Endothelial cell (in vitro differentiated cells): ENCODE data around the gene EID1. TPM values are rescaled to one million over a fixed set of nuclear protein-coding genes. Genes with fewer than 3 reads are reported as not detected.

Experiments used
- DNase-seq: peaks from one replicate; pipeline ENCODE4 v3.0.0; 2021; ENCODE audit warnings: low spot score
- H3K27ac Mint-ChIP-seq: one replicate; pipeline ENCODE4 v1.8.0; 2021; ENCODE audit warnings: mixed read lengths, inconsistent platforms; ENCODE audit not compliant: unreplicated experiment
- H3K27me3 Mint-ChIP-seq: one replicate; pipeline ENCODE4 v1.8.0; 2021; ENCODE audit warnings: mild to moderate bottlenecking, moderate library complexity, mixed read lengths, inconsistent platforms; ENCODE audit not compliant: unreplicated experiment
- H3K36me3 Mint-ChIP-seq: one replicate; pipeline ENCODE4 v1.8.0; 2021; ENCODE audit warnings: mild to moderate bottlenecking, low read depth, mixed read lengths, inconsistent platforms; ENCODE audit not compliant: unreplicated experiment
- H3K4me1 Mint-ChIP-seq: one replicate; pipeline ENCODE4 v1.8.0; 2021; ENCODE audit warnings: mild to moderate bottlenecking, mixed read lengths, inconsistent platforms; ENCODE audit not compliant: unreplicated experiment
- H3K4me3 Mint-ChIP-seq: one replicate; pipeline ENCODE4 v1.8.0; 2021; ENCODE audit warnings: mild to moderate bottlenecking, mixed read lengths, inconsistent platforms; ENCODE audit not compliant: unreplicated experiment
- H3K9me3 Mint-ChIP-seq: one replicate; pipeline ENCODE4 v1.8.0; 2021; ENCODE audit warnings: mixed read lengths, inconsistent platforms; ENCODE audit not compliant: unreplicated experiment
- total RNA-seq: library from RNA; stranded (reverse); fragmentation: NEBNext Ultra II Directional; extraction: Animal tissue kit (Norgen Biotek cat#: 25700); gene quantifications from one replicate; pipeline ENCODE4 v1.2.1, GENCODE V29; 2021; ENCODE audit not compliant: unreplicated experiment
- TF ChIP-seq, protein P1 (sequence below): fragments of 200-600 bp; sonication (generic); IDR thresholded peaks from one replicate; pipeline ENCODE4 v1.5.0; 2021; ENCODE audit warnings: antibody characterized with exemption; ENCODE audit not compliant: unreplicated experiment

The EID1 gene
- total RNA-seq, 1 donor from 2014 or later = 126 TPM

DNA sequence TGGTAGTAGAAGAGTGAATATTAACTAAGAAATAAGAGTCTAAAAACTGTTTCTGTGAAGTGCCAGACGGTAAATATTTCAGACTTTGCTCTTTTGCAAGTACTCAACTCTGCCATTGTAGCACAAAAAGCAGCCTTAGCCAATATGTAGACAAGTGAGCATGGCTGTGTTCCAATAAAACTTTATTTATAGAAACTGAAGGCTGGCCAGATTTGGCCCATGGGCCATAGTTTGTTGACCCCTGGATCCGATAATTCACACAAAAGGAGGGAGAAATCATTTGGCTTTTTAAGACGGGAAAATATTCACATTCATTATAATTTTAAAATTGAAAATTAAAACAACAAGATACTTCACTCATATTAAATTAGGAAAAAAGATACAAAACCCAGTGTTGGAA lies 15.4 kb downstream of the EID1 start:
- no peak for DNase-seq
- H3K36me3 Mint-ChIP-seq = no peaks in the 10 kb centered on the region
- TF ChIP-seq, protein P1, sequence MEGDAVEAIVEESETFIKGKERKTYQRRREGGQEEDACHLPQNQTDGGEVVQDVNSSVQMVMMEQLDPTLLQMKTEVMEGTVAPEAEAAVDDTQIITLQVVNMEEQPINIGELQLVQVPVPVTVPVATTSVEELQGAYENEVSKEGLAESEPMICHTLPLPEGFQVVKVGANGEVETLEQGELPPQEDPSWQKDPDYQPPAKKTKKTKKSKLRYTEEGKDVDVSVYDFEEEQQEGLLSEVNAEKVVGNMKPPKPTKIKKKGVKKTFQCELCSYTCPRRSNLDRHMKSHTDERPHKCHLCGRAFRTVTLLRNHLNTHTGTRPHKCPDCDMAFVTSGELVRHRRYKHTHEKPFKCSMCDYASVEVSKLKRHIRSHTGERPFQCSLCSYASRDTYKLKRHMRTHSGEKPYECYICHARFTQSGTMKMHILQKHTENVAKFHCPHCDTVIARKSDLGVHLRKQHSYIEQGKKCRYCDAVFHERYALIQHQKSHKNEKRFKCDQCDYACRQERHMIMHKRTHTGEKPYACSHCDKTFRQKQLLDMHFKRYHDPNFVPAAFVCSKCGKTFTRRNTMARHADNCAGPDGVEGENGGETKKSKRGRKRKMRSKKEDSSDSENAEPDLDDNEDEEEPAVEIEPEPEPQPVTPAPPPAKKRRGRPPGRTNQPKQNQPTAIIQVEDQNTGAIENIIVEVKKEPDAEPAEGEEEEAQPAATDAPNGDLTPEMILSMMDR = no peak
- no peaks in the 10 kb centered on the region for H3K9me3 Mint-ChIP-seq
- no peak overlapping the region for H3K4me3 Mint-ChIP-seq
- peaks cover 13% of the 10 kb centered on the region for H3K4me1 Mint-ChIP-seq
- peaks cover 2% of the 10 kb centered on the region for H3K27me3 Mint-ChIP-seq
- H3K27ac Mint-ChIP-seq = no peak overlapping the region

DNA sequence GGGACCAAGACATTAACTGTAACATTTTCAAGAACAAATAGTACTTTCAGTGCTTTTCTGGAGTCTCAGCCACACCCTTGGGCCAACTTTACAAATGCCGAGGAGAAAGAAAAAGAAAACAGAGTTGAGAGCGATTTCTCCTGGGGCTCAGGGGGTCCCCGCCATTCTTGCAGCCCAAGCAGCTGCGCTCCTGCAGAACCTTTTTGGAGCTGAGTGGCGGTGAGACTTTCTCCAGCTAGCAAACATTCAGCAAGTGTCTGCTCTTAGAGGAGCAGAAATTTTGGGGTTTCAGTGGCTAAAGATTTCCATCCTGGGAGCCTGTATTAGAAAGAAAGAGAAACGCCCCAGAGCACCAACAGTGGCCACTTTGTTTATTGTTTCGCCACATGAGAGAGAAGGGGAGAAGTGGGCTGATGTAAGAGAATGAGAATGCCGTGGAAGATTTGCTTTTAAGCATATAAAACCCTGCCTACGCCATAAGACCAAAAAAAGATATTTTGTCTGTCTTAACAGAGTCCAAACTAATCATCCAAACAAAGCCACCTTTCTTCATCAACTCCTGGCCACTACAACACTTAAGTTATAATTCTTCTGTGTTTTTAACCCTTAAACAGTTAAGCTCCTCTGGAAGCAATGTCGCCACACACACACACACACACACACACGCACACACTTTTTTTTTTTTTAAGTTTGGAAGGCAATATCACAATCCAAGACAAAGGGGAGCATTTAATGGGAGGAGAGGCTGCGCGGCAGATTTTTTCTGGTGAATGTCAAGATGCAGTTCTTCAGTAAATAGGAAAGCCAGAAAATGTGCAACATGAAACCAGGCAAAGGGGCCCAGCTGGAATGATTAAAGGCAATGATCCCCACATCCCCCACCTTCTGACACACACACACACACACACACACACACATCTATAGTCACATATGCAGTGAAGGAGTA lies 19.2 kb downstream of the EID1 start:
- Mint-ChIP-seq H3K27me3 (peaks cover 2% of the 10 kb centered on the region), H3K4me3 (no peak overlapping the region), H3K9me3 (no peaks in the 10 kb centered on the region), H3K36me3 (no peaks in the 10 kb centered on the region), H3K27ac (peak overlapping the region; percentile 36), H3K4me1 (peaks cover 16% of the 10 kb centered on the region)
- TF ChIP-seq, protein P1 = no peak
- DNase-seq = no peak

DNA sequence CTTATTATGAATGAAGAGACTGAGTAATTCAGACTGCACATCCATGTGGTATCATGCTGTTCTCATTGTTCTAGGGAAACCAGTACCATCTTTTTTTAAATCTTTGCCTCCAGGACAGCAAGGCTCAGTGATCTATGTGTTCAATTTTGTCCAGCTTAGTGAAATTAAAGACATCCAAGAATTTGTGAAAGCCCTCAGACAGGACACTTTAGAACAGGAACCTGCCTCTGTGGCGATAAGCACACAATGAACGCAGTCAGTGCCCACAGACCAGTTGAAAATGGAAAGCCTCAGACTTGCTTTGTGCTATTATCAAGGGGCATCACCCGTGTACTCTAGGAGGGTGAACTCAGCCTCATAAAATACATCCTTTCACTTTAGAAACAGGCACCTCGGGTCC lies 20.1 kb downstream of the EID1 start:
- TF ChIP-seq, protein P1 = no peak
- Mint-ChIP-seq H3K4me3 (no peak overlapping the region), H3K4me1 (peaks cover 16% of the 10 kb centered on the region), H3K36me3 (no peaks in the 10 kb centered on the region), H3K27me3 (peaks cover 2% of the 10 kb centered on the region), H3K27ac (no peak overlapping the region), H3K9me3 (no peaks in the 10 kb centered on the region)
- DNase-seq = no peak

DNA sequence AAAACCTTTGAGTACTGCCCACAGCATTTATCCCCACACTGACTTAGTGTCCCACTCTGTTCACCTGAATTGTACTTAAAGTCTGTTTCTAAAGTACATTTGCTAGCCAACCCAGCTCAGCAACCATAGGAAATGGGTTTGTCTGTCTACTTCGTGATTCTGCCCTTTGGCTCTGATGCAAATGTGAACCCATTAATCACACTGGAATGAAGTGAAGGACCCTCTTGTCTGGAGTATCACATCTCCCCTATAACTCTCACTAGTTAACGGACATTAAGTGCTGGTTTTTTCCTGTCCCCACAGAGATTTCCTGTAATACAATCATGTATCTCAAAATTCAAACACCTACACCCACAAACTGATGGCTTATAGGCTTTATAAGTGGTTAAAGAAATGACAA lies 20.5 kb downstream of the EID1 start:
- H3K27ac Mint-ChIP-seq = no peak overlapping the region
- TF ChIP-seq, protein P1 = no peak
- peaks cover 16% of the 10 kb centered on the region for H3K4me1 Mint-ChIP-seq
- H3K9me3 Mint-ChIP-seq = no peaks in the 10 kb centered on the region
- peaks cover 2% of the 10 kb centered on the region for H3K27me3 Mint-ChIP-seq
- no peak for DNase-seq
- H3K36me3 Mint-ChIP-seq = no peaks in the 10 kb centered on the region
- H3K4me3 Mint-ChIP-seq = no peak overlapping the region

- H3K4me3 Mint-ChIP-seq = no peak overlapping the region
- H3K27ac Mint-ChIP-seq = no peak overlapping the region
- peaks cover 16% of the 10 kb centered on the region for H3K4me1 Mint-ChIP-seq
- H3K27me3 Mint-ChIP-seq = peaks cover 2% of the 10 kb centered on the region
- DNase-seq = no peak
- H3K9me3 Mint-ChIP-seq = no peaks in the 10 kb centered on the region
- TF ChIP-seq, protein P1 = no peak
- H3K36me3 Mint-ChIP-seq = no peaks in the 10 kb centered on the region
Observed at GRCh38 chr15:48899793-48900192, 21.9 kb downstream of the EID1 start.
